Caco-2 (cell line): ENCODE measurements around the gene NEDD1. TPM values are rescaled to one million over a fixed set of nuclear protein-coding genes. Genes with fewer than 3 reads are reported as not detected.

ENCODE experiments used
- BruUV-seq: library from RNA; stranded (reverse); fragments of 400-500 nt; replicated peaks from 2 replicates; lab custom pipeline; 2021; lab: Mats Ljungman, UMichigan
- CTCF ChIA-PET: fragments of 300-600 bp; sonication (Branson Sonifier 250); formaldehyde crosslinking; loops from one replicate; lab custom pipeline; 2022; ENCODE audit warnings: antibody characterized with exemption; lab: Charles Lee
- POLR2A ChIA-PET: fragments of 300-600 bp; sonication (Branson Sonifier 250); formaldehyde crosslinking; loops from one replicate; lab custom pipeline; 2022; ENCODE audit warnings: antibody characterized with exemption; lab: Charles Lee
- DNase-seq, 2 experiments: peaks; one replicate each; pipeline versions ENCODE4 v3.0.0 to v3.0.0-alpha.2; 2020 to 2022
- H3K27me3 ChIP-seq: replicated peaks from 2 replicates; pipeline ENCODE4 v1.6.0; 2011; ENCODE audit warnings: low read length; ENCODE audit not compliant: control insufficient read depth, insufficient read depth
- H3K36me3 ChIP-seq: 2 replicates; pipeline ENCODE4 v1.5.1; 2011; ENCODE audit warnings: low read length; ENCODE audit not compliant: control insufficient read depth, insufficient read depth
- H3K4me1 ChIP-seq: fragments of 250-450 bp; sonication (Bioruptor Pico); 2 replicates; pipeline ENCODE4 v1.5.1; 2020; ENCODE audit warnings: mild to moderate bottlenecking
- H3K4me3 ChIP-seq: 2 replicates; pipeline ENCODE4 v1.5.1; 2011; ENCODE audit warnings: low read depth, mild to moderate bottlenecking, control low read depth, low read length
- H3K9me3 ChIP-seq: fragments of 250-450 bp; sonication (Bioruptor Pico); 2 replicates; pipeline ENCODE4 v1.5.1; 2020; ENCODE audit warnings: mild to moderate bottlenecking, moderate library complexity
- H3K27ac Mint-ChIP-seq: one replicate; pipeline ENCODE4 v1.8.0; 2022; ENCODE audit warnings: mixed read lengths; ENCODE audit not compliant: unreplicated experiment
- H3K27me3 Mint-ChIP-seq: one replicate; pipeline ENCODE4 v1.8.0; 2022; ENCODE audit warnings: mixed read lengths; ENCODE audit not compliant: insufficient read depth, unreplicated experiment
- H3K36me3 Mint-ChIP-seq: one replicate; pipeline ENCODE4 v1.8.0; 2022; ENCODE audit warnings: mild to moderate bottlenecking, mixed read lengths; ENCODE audit not compliant: insufficient read depth, unreplicated experiment
- H3K4me1 Mint-ChIP-seq: one replicate; pipeline ENCODE4 v1.8.0; 2022; ENCODE audit warnings: low read depth, mixed read lengths; ENCODE audit not compliant: unreplicated experiment
- H3K4me3 Mint-ChIP-seq: one replicate; pipeline ENCODE4 v1.8.0; 2022; ENCODE audit warnings: mild to moderate bottlenecking, moderate library complexity, mixed read lengths; ENCODE audit not compliant: unreplicated experiment
- H3K9me3 Mint-ChIP-seq: one replicate; pipeline ENCODE4 v1.8.0; 2022; ENCODE audit warnings: mixed read lengths; ENCODE audit not compliant: unreplicated experiment
- CTCF ChIP-seq, 2 experiments: fragments of 200-600 bp in 1 of 2; IDR thresholded peaks; 1 replicate in 1 of 2; 2 replicates in 1 of 2; pipeline versions ENCODE4 v1.5.1 to v1.8.0; 2011 to 2022; ENCODE audit warnings: antibody characterized with exemption in 1 of 2, control low read depth in 1 of 2, inconsistent platforms in 1 of 2, low read depth in 1 of 2, low read length in 1 of 2, mild to moderate bottlenecking in 1 of 2, moderate library complexity in 1 of 2; ENCODE audit not compliant: insufficient read depth in 1 of 2, severe bottlenecking in 1 of 2, unreplicated experiment in 1 of 2
- intact Hi-C: fragments of 100-400 bp; cut with micrococcal nuclease; formaldehyde crosslinking; loops from one replicate; pipeline ENCODE4 v1.10.0; 2022; ENCODE audit not compliant: unreplicated experiment
- total RNA-seq: library from RNA; stranded (reverse); gene quantifications from 2 replicates; pipeline ENCODE4 v1.2.3, GENCODE V29; 2022

The NEDD1 gene
- total RNA-seq, 1 experiment from 2014 or later: 21.9 TPM

DNA sequence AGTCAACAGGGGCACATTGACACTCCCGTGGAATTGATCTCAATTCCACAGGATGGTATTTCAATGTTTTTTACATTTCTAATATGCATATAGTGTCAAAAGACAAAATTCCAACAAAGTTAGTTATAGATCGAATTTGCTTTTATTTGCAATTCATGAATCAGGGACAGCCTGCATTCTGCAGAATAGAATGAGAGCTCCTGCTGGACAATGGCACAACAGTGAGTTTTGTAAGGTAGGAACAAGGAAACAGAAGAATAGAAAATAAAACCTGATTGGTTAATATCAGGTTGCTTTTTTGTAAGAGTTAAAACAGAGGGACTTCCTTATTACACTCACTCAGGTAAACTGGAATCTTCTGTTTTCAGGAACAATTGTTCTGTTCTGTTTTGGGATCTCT lies 32.8 kb upstream of the NEDD1 start:
- CTCF ChIA-PET: no interaction called here

DNA sequence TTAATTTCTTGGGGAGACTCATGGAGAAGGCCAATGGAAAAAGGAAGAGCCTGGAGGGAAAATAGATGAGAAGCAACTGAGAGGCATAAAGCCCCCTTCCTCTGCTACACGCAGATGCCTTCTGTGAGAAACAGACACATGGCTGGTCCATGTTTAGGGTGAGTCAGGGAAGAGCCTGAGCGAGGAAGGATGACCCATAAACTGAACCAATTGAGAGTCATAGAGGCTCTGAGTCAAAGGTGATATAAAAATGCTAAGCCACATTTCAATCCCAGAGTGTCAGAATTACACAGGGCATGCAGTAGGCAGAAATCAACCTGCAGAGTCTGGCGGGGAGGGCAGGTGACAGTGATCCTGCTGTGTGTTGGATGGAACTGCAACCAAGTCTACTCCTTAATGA lies 30.1 kb upstream of the NEDD1 start:
- Mint-ChIP-seq H3K9me3 (peaks cover 25% of the 10 kb centered on the region), H3K36me3 (no peaks in the 10 kb centered on the region), H3K4me1 (peaks cover 13% of the 10 kb centered on the region), H3K4me3 (no peak overlapping the region), H3K27me3 (no peaks in the 10 kb centered on the region), H3K27ac (no peak overlapping the region)
- ChIA-PET CTCF (no interaction called here), POLR2A (no interaction called here)
- no TSS peak for BruUV-seq
- no peaks in the 10 kb centered on the region for H3K36me3 ChIP-seq
- intact Hi-C loops: no loop called here
- no peaks in the 10 kb centered on the region; the same call in 1 of the 2 replicates for H3K9me3 ChIP-seq
- H3K4me3 ChIP-seq: no peak overlapping the region
- no peaks in the 10 kb centered on the region; the same call in 1 of the 2 replicates for H3K4me1 ChIP-seq
- no peak for TF ChIP-seq CTCF (IDR thresholded peaks at IDR 0.05; ENCODE audit: insufficient read depth in 1 of 2, low read depth in 1 of 2, low read length in 1 of 2, severe bottlenecking in 1 of 2, unreplicated experiment in 1 of 2)
- no peaks in the 10 kb centered on the region for H3K27me3 ChIP-seq
- no peak for DNase-seq

More for the DNA sequence above, 32.8 kb upstream of the NEDD1 start:
- Mint-ChIP-seq H3K27ac (no peak overlapping the region), H3K27me3 (no peaks in the 10 kb centered on the region), H3K4me1 (peaks cover 13% of the 10 kb centered on the region), H3K9me3 (peaks cover 16% of the 10 kb centered on the region), H3K36me3 (no peaks in the 10 kb centered on the region), H3K4me3 (no peak overlapping the region)
- no peak overlapping the region for H3K4me3 ChIP-seq
- intact Hi-C loops: no loop called here
- no peaks in the 10 kb centered on the region for H3K27me3 ChIP-seq
- no TSS peak for BruUV-seq
- no peaks in the 10 kb centered on the region; the same call in 1 of the 2 replicates for H3K9me3 ChIP-seq
- POLR2A ChIA-PET: no interaction called here
- H3K36me3 ChIP-seq: no peaks in the 10 kb centered on the region
- no peaks in the 10 kb centered on the region; the same call in 1 of the 2 replicates for H3K4me1 ChIP-seq
- no peak for DNase-seq
- no peak for TF ChIP-seq CTCF (IDR thresholded peaks at IDR 0.05; ENCODE audit: insufficient read depth in 1 of 2, low read depth in 1 of 2, low read length in 1 of 2, severe bottlenecking in 1 of 2, unreplicated experiment in 1 of 2)

DNA sequence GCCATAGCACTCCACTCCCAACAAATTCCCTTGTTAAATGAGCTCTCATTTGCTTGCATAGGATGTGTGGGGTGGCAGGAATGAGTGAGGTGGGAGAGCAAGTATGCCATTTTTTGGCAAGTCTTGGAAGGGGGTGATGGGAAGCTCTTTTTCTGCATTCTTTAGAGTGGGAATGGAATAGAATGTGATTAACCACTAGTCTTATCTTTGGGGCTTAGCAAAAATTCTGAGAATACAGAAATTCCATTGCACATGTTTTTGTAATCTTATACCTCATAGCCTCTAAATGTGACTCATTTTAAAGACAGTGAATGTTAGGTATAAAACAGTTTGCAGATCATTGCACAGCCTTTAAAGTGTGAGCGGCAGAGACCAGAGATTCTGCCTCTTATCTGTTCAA lies 28.4 kb upstream of the NEDD1 start:
- peaks cover 6% of the 10 kb centered on the region for H3K4me1 Mint-ChIP-seq
- intact Hi-C loops: no loop called here
- CTCF ChIA-PET: no interaction called here
- H3K36me3 ChIP-seq: no peaks in the 10 kb centered on the region
- no peak overlapping the region for H3K27ac Mint-ChIP-seq
- TF ChIP-seq CTCF (IDR thresholded peaks at IDR 0.05; ENCODE audit: insufficient read depth in 1 of 2, low read depth in 1 of 2, low read length in 1 of 2, severe bottlenecking in 1 of 2, unreplicated experiment in 1 of 2): no peak
- H3K27me3 ChIP-seq: no peaks in the 10 kb centered on the region
- DNase-seq: no peak
- no peaks in the 10 kb centered on the region for H3K27me3 Mint-ChIP-seq
- no peak overlapping the region for H3K4me3 ChIP-seq
- no peaks in the 10 kb centered on the region for H3K36me3 Mint-ChIP-seq
- no TSS peak for BruUV-seq
- POLR2A ChIA-PET: no interaction called here
- H3K9me3 ChIP-seq: no peaks in the 10 kb centered on the region; the same call in 1 of the 2 replicates
- H3K9me3 Mint-ChIP-seq: peaks cover 21% of the 10 kb centered on the region
- no peaks in the 10 kb centered on the region; the same call in 1 of the 2 replicates for H3K4me1 ChIP-seq
- H3K4me3 Mint-ChIP-seq: no peak overlapping the region
